ENCODE data around the gene LGALS7B.
"Not testable (repeated sequence)": the region's sequence is repeated elsewhere in the genome, so short reads cannot be mapped to it uniquely, and the experiment has no call there.

The LGALS7B gene

DNA sequence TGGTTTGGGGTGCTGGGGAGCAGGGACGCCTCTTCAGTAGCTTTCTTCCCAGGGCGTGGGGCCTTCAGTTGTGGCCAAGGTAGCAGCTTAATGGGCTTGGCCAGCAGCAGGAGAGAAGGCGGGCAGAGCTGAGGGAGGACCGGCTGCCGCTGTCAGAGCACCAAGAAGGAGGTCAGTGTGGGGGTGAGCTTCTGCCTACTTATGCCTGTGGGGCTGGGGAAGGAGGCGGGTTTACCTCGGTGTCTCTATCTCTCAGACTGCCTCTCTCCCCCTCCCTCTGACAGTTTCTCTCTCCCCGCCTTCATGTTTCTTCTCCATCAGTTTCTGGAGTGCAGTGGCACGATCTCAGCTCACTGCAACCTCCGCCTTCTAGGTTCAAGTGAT, 44.7 kb upstream of the LGALS7B start, which contains the start of gene CAPN12:
CAPN12 (minus strand) TSS at position 177 of the 384 bp plus-strand sequence. CDS start 309 bp downstream, outside the sequence.
- TF ChIP-seq POLR2A (IDR thresholded peaks at IDR 0.05; ENCODE audit: low read depth, low read length), result no peak
- TF ChIP-seq PAX5 (IDR thresholded peaks at IDR 0.05; ENCODE audit: insufficient read depth, low read length, severe bottlenecking), result no peak
- FAIRE-seq (no peak), DNase-seq (ENCODE audit: insufficient read length, low spot score) (no peak)

DNA sequence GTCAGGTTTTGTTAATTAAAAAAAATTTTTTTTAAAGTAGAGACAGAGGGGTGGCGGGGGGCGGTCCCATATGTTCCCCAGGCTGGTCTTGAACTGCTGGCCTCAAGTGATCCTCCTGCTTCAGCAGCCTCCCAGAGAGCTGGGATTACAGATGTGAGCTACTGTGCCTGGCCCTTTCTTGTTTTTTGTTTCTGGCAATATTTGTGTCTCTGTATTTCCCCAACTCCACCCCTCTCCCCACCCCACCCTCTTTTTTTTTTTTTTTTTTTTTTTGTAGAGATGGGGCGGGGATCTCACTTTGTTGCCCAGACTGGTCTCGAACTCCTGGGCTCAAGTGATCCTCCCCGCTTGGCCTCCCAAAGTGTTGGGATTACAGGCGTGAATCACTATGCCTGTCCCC, 44.1 kb upstream of the LGALS7B start:
- TF ChIP-seq POLR2AphosphoS5 (IDR thresholded peaks at IDR 0.05; ENCODE audit: low read depth, low read length) (no peak), POLR2A (IDR thresholded peaks at IDR 0.05; ENCODE audit: low read depth, low read length) (no peak), PAX5 (IDR thresholded peaks at IDR 0.05; ENCODE audit: insufficient read depth, low read length, severe bottlenecking) (no peak), TAF1 (IDR thresholded peaks at IDR 0.05; ENCODE audit: low read depth, low read length) (no peak), SPI1 (IDR thresholded peaks at IDR 0.05; ENCODE audit: low read depth, low read length) (no peak), POU2F2 (IDR thresholded peaks at IDR 0.05; ENCODE audit: low read depth, low read length) (no peak)
- no peak for FAIRE-seq
- no peak for DNase-seq (ENCODE audit: insufficient read length, low spot score)

DNA sequence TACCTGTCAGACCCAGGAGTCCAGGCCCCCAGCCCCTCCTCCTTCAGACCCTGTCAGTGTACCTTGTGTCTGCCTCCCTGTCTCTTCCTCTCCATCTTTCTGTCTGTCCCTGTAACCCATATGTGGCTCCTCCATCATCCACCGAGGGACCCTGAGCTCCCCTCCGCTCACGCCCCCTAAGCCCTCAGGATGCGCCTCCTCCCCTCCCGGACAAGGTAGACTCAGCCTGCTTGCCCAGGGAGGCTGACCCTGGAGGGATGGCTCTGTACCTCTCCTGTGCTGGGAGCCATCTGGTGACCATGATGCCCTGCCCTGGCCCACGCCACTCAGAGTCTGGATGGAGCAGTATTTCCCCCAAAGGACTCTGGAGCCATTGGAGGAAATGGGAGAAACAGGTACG, 43.7 kb upstream of the LGALS7B start:
- DNase-seq (ENCODE audit: insufficient read length, low spot score), result no peak
- FAIRE-seq, result no peak
- TF ChIP-seq POU2F2 (IDR thresholded peaks at IDR 0.05; ENCODE audit: low read depth, low read length) (no peak), TAF1 (IDR thresholded peaks at IDR 0.05; ENCODE audit: low read depth, low read length) (no peak), POLR2A (IDR thresholded peaks at IDR 0.05; ENCODE audit: low read depth, low read length) (no peak), PAX5 (IDR thresholded peaks at IDR 0.05; ENCODE audit: insufficient read depth, low read length, severe bottlenecking) (no peak), SPI1 (IDR thresholded peaks at IDR 0.05; ENCODE audit: low read depth, low read length) (no peak), POLR2AphosphoS5 (IDR thresholded peaks at IDR 0.05; ENCODE audit: low read depth, low read length) (no peak)

DNA sequence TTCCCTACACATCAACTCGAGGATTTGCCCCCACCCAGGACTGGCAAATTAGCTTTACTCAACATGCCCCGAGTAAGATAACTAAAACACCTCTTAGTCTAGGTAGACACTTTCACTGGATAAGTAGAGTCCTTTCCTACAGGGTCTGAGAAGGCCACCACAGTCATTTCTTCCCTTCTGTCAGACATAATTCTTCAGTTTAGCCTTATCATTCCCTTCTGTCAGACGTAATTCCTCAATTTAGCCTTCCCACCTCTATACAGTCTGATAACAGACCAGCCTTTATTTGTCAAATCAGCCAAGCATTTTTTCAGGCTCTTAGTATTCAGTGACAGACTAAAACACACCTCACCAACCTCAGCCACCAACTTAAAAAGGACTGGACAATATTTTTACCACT, 35.2 kb upstream of the LGALS7B start:
- DNase-seq (ENCODE audit: insufficient read length, low spot score); FAIRE-seq: not testable (repeated sequence)

DNA sequence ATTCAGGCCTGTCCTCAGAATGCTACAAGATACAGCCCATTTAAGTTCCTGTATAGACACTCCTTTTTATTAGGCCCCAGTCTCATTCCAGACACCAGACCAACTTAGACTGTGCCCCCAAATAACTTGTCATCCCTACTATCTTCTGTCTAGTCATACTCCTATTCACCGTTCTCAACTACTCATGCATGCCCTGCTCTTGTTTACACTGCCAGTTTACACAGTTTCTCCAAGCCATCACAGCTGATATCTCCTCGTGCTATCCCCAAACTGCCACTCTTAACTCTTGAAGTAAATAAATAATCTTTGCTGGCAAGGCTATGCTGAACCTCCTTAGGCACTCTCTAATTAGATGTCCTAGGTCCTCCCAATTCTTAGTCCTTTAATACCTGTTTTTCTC, 34.8 kb upstream of the LGALS7B start:
- FAIRE-seq; DNase-seq (ENCODE audit: insufficient read length, low spot score): not testable (repeated sequence)

DNA sequence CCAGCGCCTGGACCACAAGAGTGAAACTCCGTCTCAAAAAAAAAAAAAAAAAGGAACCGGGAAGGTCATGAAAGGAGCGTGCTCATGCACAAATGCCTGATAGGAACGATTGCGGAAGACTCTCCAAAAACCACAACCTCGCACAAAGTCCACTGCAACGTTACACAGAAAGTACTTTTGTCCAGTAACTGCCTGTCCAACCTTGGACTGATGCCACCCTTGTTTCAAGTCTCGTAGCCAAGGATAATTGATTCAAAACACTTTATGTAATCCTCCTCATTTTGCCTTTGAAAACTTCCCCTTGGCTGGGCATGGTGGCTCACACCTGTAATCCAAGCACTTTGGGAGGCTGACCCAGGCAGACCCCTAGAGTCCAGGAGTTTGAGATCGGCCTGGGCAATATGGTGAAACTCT, 29.4 kb upstream of the LGALS7B start:
- no peak for TF ChIP-seq POLR2AphosphoS5 (IDR thresholded peaks at IDR 0.05; ENCODE audit: low read depth, low read length)
- no peak for TF ChIP-seq POLR2A (IDR thresholded peaks at IDR 0.05; ENCODE audit: low read depth, low read length)
- TF ChIP-seq PAX5 (IDR thresholded peaks at IDR 0.05; ENCODE audit: insufficient read depth, low read length, severe bottlenecking), result no peak
- no peak for TF ChIP-seq SPI1 (IDR thresholded peaks at IDR 0.05; ENCODE audit: low read depth, low read length)
- no peak for TF ChIP-seq TAF1 (IDR thresholded peaks at IDR 0.05; ENCODE audit: low read depth, low read length)
- no peak for DNase-seq (ENCODE audit: insufficient read length, low spot score)
- no peak for FAIRE-seq

DNA sequence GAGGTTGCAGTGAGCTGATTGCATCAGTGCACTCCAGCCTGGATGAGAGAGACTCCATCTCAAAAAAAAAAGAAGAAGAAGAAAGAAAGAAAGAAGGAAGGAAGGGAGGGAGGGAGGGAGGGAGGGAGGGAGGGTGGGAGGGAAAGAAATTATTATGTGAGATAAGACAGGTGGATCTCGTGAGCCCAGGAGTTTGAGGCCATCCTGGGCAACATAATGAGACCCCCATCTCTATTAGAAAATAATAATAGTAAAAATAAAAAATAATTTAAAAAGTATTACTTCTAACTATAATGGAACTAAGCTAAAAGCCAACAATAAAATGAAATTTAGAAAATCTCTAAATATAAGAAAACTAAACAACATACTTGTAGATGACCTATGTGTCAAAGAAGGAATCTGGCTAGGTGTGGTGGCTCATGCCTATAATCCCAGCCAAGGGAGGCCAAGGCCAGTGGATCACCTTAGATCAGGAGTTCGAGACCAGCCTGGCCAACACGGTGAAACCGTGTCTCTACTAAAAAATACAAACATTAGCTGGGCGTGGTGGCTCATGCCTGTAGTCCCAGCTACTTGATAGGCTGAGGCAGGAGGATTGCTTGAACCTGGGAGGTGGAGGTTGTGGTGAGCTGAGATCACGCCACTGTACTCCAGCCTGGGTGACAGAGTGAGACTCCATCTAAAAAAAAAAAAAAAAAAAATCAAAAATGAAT, 28.0 kb upstream of the LGALS7B start:
- not testable (repeated sequence) for DNase-seq (ENCODE audit: insufficient read length, low spot score); FAIRE-seq

DNA sequence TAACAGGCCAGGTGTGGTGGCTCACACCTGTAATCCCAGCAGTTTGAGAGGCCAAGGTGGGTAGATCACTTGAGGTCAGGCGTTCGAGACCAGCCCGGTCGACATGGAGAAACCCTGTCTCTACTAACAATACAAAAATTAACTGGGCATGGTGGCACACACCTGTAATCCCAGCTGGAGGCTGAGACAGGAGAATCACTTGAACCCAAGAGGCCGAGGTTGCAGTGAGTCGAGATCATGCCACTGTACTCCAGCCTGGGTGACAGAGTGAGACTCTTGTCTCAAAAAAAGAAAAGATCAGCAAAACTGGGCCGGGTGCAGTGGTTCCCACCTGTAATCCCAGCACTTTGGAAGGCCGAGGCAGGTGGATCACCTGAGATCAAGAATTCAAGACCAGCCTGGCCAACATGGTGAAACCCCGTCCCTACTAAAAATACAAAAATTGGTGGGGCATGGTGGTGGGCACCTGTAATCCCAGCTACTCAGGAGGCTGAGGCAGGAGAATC, 27.1 kb upstream of the LGALS7B start:
- not testable (repeated sequence) for DNase-seq (ENCODE audit: insufficient read length, low spot score); FAIRE-seq

DNA sequence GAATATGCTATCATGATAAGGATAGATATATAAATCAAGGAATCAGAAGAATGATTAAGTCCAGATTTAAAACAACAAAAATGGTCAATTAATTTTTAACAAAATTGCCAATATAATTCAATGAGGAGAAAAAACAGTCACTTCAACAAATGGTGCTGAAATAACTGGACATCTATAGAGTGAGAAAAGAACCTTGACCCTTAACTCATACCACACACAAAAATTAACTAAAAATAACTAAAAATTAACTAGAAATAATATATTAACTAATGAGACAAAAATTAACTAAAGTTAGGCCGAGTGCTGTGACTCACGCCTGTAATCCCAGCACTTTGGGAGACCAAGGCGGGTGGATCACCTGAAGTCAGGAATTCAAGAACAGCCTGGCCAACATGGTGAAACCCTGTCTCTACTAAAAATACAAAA, 25.2 kb upstream of the LGALS7B start:
- FAIRE-seq (no peak), DNase-seq (ENCODE audit: insufficient read length, low spot score) (no peak)
- TF ChIP-seq SPI1 (IDR thresholded peaks at IDR 0.05; ENCODE audit: low read depth, low read length) (no peak), POLR2AphosphoS5 (IDR thresholded peaks at IDR 0.05; ENCODE audit: low read depth, low read length) (no peak), POU2F2 (IDR thresholded peaks at IDR 0.05; ENCODE audit: low read depth, low read length) (no peak), TAF1 (IDR thresholded peaks at IDR 0.05; ENCODE audit: low read depth, low read length) (no peak), POLR2A (IDR thresholded peaks at IDR 0.05; ENCODE audit: low read depth, low read length) (no peak), PAX5 (IDR thresholded peaks at IDR 0.05; ENCODE audit: insufficient read depth, low read length, severe bottlenecking) (no peak)

DNA sequence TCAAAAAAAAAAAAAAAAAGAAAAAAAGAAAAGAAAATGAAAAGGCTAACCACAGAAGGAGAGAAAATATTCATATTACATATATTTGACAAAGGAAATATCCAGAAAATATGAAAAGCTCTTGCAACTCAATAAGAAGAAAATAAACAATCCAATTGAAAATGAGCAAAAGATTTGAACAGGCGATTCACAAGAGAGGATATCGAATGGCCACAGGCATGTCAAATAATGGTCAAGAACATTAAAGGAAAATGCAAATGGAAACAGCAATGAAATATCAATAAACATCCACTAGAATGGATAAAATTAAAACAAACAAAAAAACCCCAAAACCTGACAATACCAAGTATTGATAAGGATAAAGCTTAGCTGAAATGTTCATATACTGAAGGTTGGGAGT, 23.8 kb upstream of the LGALS7B start:
- no peak for FAIRE-seq
- TF ChIP-seq PAX5 (IDR thresholded peaks at IDR 0.05; ENCODE audit: insufficient read depth, low read length, severe bottlenecking), result no peak
- no peak for TF ChIP-seq POLR2AphosphoS5 (IDR thresholded peaks at IDR 0.05; ENCODE audit: low read depth, low read length)
- no peak for TF ChIP-seq POU2F2 (IDR thresholded peaks at IDR 0.05; ENCODE audit: low read depth, low read length)
- TF ChIP-seq TAF1 (IDR thresholded peaks at IDR 0.05; ENCODE audit: low read depth, low read length), result no peak
- no peak for TF ChIP-seq POLR2A (IDR thresholded peaks at IDR 0.05; ENCODE audit: low read depth, low read length)
- TF ChIP-seq SPI1 (IDR thresholded peaks at IDR 0.05; ENCODE audit: low read depth, low read length), result no peak
- no peak for DNase-seq (ENCODE audit: insufficient read length, low spot score)

DNA sequence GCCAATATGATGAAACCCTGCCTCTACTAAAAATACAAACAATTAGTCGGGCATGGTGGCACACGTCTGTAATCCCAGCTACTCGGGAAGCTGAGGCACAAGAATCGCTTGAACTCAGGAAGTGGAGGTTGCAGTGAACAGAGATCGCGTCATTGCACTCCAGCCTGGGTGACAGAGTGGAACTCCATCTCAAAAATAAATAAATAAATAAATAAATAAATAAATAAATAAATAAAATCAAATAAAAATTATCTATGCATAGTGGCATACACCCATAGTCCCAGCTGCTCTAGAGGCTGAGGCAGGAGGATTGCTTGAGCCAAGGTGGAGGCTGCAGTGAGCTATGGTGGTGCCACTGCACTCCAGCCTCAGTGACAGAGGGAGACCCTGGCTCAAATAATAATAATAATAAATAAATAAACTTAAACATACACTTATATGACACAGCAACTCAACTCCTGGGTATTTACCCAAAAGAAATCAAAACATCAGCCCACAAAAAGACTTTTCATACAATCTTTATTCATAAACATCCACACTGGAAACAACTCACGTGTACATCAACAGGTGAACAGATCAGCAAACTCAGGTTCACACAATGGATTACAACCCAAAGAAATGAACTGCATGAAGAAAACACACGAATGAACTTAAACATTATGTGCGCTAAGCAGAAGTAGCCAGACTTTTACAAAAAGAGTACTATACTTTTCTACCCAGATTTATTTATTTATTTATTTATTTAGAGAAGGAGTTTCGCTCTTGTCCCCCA, 22.5 kb upstream of the LGALS7B start:
- DNase-seq (ENCODE audit: insufficient read length, low spot score) (no peak), FAIRE-seq (no peak)
- no peak for TF ChIP-seq PAX5 (IDR thresholded peaks at IDR 0.05; ENCODE audit: insufficient read depth, low read length, severe bottlenecking)
- TF ChIP-seq POU2F2 (IDR thresholded peaks at IDR 0.05; ENCODE audit: low read depth, low read length), result no peak
- no peak for TF ChIP-seq TAF1 (IDR thresholded peaks at IDR 0.05; ENCODE audit: low read depth, low read length)
- no peak for TF ChIP-seq SPI1 (IDR thresholded peaks at IDR 0.05; ENCODE audit: low read depth, low read length)
- TF ChIP-seq POLR2A (IDR thresholded peaks at IDR 0.05; ENCODE audit: low read depth, low read length), result no peak
- no peak for TF ChIP-seq POLR2AphosphoS5 (IDR thresholded peaks at IDR 0.05; ENCODE audit: low read depth, low read length)
